HG02981 (cell line): ENCODE measurements around the gene P2RY6.
"Not testable (repeated sequence)": the region's sequence is repeated elsewhere in the genome, so short reads cannot be mapped to it uniquely, and the experiment has no call there.

Experiments
- ATAC-seq: cut with Tn5 transposase; IDR thresholded peaks from one replicate; pipeline ENCODE4 v1.9.1; 2021; ENCODE audit warnings: mild to moderate bottlenecking, moderate library complexity; ENCODE audit not compliant: unreplicated experiment

Gene P2RY6

GRCh38 chr11:73259406-73260126 is 12.6 kb upstream of the P2RY6 start:
- ATAC-seq = no peak

- no peak for ATAC-seq
Observed at GRCh38 chr11:73260127-73260457, 12.0 kb upstream of the P2RY6 start.

- ATAC-seq = no peak
Observed at GRCh38 chr11:73262851-73263495, 9.2 kb upstream of the P2RY6 start.

- no peak for ATAC-seq
Observed at GRCh38 chr11:73263640-73264039, 8.5 kb upstream of the P2RY6 start.

- ATAC-seq = no peak
Observed at GRCh38 chr11:73265278-73265810, 6.8 kb upstream of the P2RY6 start.

- ATAC-seq = no peak
Observed at GRCh38 chr11:73265853-73266645, 6.1 kb upstream of the P2RY6 start.

- no peak for ATAC-seq
Observed at GRCh38 chr11:73266646-73267020, 5.5 kb upstream of the P2RY6 start.

- ATAC-seq = no peak
Observed at GRCh38 chr11:73267122-73267846, 4.9 kb upstream of the P2RY6 start.

- no peak for ATAC-seq
Observed at GRCh38 chr11:73267906-73268540, 4.1 kb upstream of the P2RY6 start.

- ATAC-seq = no peak
Observed at GRCh38 chr11:73268671-73269271, 3.4 kb upstream of the P2RY6 start.

GRCh38 chr11:73269459-73270015 is 2.6 kb upstream of the P2RY6 start:
- ATAC-seq = no peak

- ATAC-seq = no peak
Observed at GRCh38 chr11:73270016-73270854, 1.9 kb upstream of the P2RY6 start.

- no peak for ATAC-seq
Observed at GRCh38 chr11:73270855-73271477, 1.2 kb upstream of the P2RY6 start.

- ATAC-seq = not testable (repeated sequence)
Observed at GRCh38 chr11:73271478-73271865, 666 bp upstream of the P2RY6 start.

- no peak for ATAC-seq
Observed at GRCh38 chr11:73272680-73273038, 521 bp downstream of the P2RY6 start.

- ATAC-seq = no peak
Observed at GRCh38 chr11:73273222-73273895, 1.2 kb downstream of the P2RY6 start.

- not testable (repeated sequence) for ATAC-seq
Observed at GRCh38 chr11:73274191-73274590, 2.1 kb downstream of the P2RY6 start.

- no peak for ATAC-seq
Observed at GRCh38 chr11:73274722-73275380, 2.7 kb downstream of the P2RY6 start.
